ENCODE results near the gene KY. TPM values are rescaled to one million over a fixed set of nuclear protein-coding genes. Genes with fewer than 3 reads are reported as not detected.

The KY gene
- total and polyA plus RNA-seq, 2 of the 13 experiments (the other 11 are each of a cell fraction or from before 2014, with no cell fraction given) = not detected

- no peak for ATAC-seq
- no peaks in the 10 kb centered on the region for H3K79me2 ChIP-seq (ENCODE audit: insufficient read depth, low read length)
- intact Hi-C loops (cut with micrococcal nuclease; ENCODE audit: unreplicated experiment) (no loop called here), in situ Hi-C loops (cut with HindIII; ENCODE audit: extremely low pct_ligation_motif_present, low pct_unique_long_range_greater_than_20kb) (loop anchor here (25.0 kb wide), 2 partner anchors 894 to 1269 kb away; no protein-coding TSS in a partner anchor)
- H3K9ac ChIP-seq (ENCODE audit: insufficient read depth, low read depth, low read length) = no peak overlapping the region
- no peak overlapping the region for H2AFZ ChIP-seq (ENCODE audit: low read length)
- POLR2A ChIA-PET = no interaction called here
- no peak for FAIRE-seq
- H3K4me1 ChIP-seq (ENCODE audit: insufficient read depth, low read length) = 0 out of 2 replicates have a peak, but pooled peaks cover 2% of the 10 kb centered on the region
- H3K9me3 ChIP-seq (ENCODE audit: low read length) = no peaks in the 10 kb centered on the region
- no peak overlapping the region for H3K4me2 ChIP-seq (ENCODE audit: low read depth, low read length)
- no peak for DNase-seq (ENCODE audit: low spot score)
- H3K36me3 ChIP-seq (replicated peaks in 1 of 2; ENCODE audit: control insufficient read depth in 1 of 2, insufficient read depth in 2 of 2, low read length in 2 of 2) = no peaks in the 10 kb centered on the region
- H3K27ac ChIP-seq (ENCODE audit: extremely low read length, insufficient read depth, low read length) = no peak overlapping the region
- peaks cover 0 to 3% of the 10 kb centered on the region in 2 experiments; a peak in 1 of 5 replicates for H3K27me3 ChIP-seq (ENCODE audit: control insufficient read depth in 1 of 2, insufficient read depth in 2 of 2, low read length in 2 of 2)
- CTCF ChIA-PET (ENCODE audit: low intra/inter-chr PET ratio, low total read pairs) = no interaction called here
- H4K20me1 ChIP-seq (ENCODE audit: insufficient read depth, low read length) = no peaks in the 10 kb centered on the region
- BruUV-seq (replicated peaks) = no TSS peak
- no peak for TF ChIP-seq DZIP1 (CRISPR knock-in tag; IDR thresholded peaks at IDR 0.05)
- no peak for TF ChIP-seq ZNF496 (CRISPR knock-in tag; IDR thresholded peaks at IDR 0.05; ENCODE audit: insufficient replicate concordance)
- TF ChIP-seq KMT2A (CRISPR knock-in tag; IDR thresholded peaks at IDR 0.05) = no peak
- no peak for TF ChIP-seq MEIS2 (CRISPR knock-in tag; IDR thresholded peaks at IDR 0.05)
- TF ChIP-seq ZNF460 (CRISPR knock-in tag; IDR thresholded peaks at IDR 0.05; ENCODE audit: borderline replicate concordance) = no peak
- TF ChIP-seq ZNF547 (CRISPR knock-in tag; IDR thresholded peaks at IDR 0.05) = no peak
- no peak for TF ChIP-seq POLR2AphosphoS5 (IDR thresholded peaks at IDR 0.05; ENCODE audit: low read depth, low read length)
- no peak for TF ChIP-seq GTF2F1 (IDR thresholded peaks at IDR 0.05; ENCODE audit: low read length)
- no peak for TF ChIP-seq FOXJ3 (CRISPR knock-in tag; IDR thresholded peaks at IDR 0.05; ENCODE audit: borderline replicate concordance)
- no peak for TF ChIP-seq IRF1 (CRISPR knock-in tag; IDR thresholded peaks at IDR 0.05; ENCODE audit: low read depth)
- no peak for TF ChIP-seq ARNTL (CRISPR knock-in tag; IDR thresholded peaks at IDR 0.05)
- WGBS (ENCODE audit: low lambda C conversion rate) = 3% methylated on average over 4 of the region's 7 CpGs
- no peak overlapping the region for H3K4me3 ChIP-seq (replicated peaks in 1 of 3; ENCODE audit: insufficient read depth in 1 of 3, low read depth in 2 of 3, low read length in 3 of 3)
Observed at GRCh38 chr3:134617608-134618477, 33.0 kb downstream of the KY start.
